Neural progenitor cell (in vitro differentiated cells): ENCODE results near the gene ASCC2. TPM values are rescaled to one million over a fixed set of nuclear protein-coding genes. Genes with fewer than 3 reads are reported as not detected.

Experiments
- DNase-seq: peaks from one replicate; pipeline ENCODE4 v3.0.0-alpha.2; 2016; ENCODE audit warnings: low spot score
- H2AFZ ChIP-seq: fragments of 200-600 bp; sonication (generic); replicated peaks from 2 replicates; pipeline ENCODE4 v1.6.1; 2016; ENCODE audit warnings: antibody characterized with exemption
- H3F3A ChIP-seq: fragments of 200-600 bp; sonication (generic); 2 replicates; pipeline ENCODE4 v1.6.1; 2016; ENCODE audit warnings: antibody characterized with exemption, low read depth
- H3K27ac ChIP-seq: fragments of 200-600 bp; sonication (generic); 2 replicates; pipeline ENCODE4 v1.5.1; 2016; ENCODE audit warnings: mild to moderate bottlenecking
- H3K27me3 ChIP-seq: fragments of 200-600 bp; sonication (generic); 2 replicates; pipeline ENCODE4 v1.6.1; 2016; ENCODE audit warnings: mild to moderate bottlenecking, moderate library complexity
- H3K36me3 ChIP-seq: fragments of 200-600 bp; sonication (generic); 2 replicates; pipeline ENCODE4 v1.5.1; 2016
- H3K4me1 ChIP-seq: fragments of 200-600 bp; sonication (generic); 2 replicates; pipeline ENCODE4 v1.6.1; 2016; ENCODE audit warnings: mixed run types
- H3K4me2 ChIP-seq: fragments of 200-600 bp; sonication (generic); 2 replicates; pipeline ENCODE4 v1.6.1; 2016
- H3K4me3 ChIP-seq: fragments of 200-600 bp; sonication (generic); 2 replicates; pipeline ENCODE4 v1.5.1; 2016
- H3K79me2 ChIP-seq: fragments of 200-600 bp; sonication (generic); 2 replicates; pipeline ENCODE4 v1.6.1; 2016; ENCODE audit warnings: low read depth
- H3K9ac ChIP-seq: fragments of 200-600 bp; sonication (generic); 2 replicates; pipeline ENCODE4 v1.6.1; 2016
- H3K9me3 ChIP-seq: fragments of 200-600 bp; sonication (generic); 2 replicates; pipeline ENCODE4 v1.5.1; 2016; ENCODE audit warnings: low read depth
- H4K20me1 ChIP-seq: fragments of 200-600 bp; sonication (generic); 2 replicates; pipeline ENCODE4 v1.6.1; 2016; ENCODE audit warnings: low read depth
- H3K27ac Mint-ChIP-seq: 3 replicates; pipeline ENCODE4 v1.8.0; 2021; ENCODE audit warnings: mixed read lengths
- H3K27me3 Mint-ChIP-seq: 2 replicates; pipeline ENCODE4 v1.8.0; 2022; ENCODE audit warnings: low read depth, mild to moderate bottlenecking, inconsistent platforms, moderate library complexity, mixed read lengths; ENCODE audit not compliant: insufficient read depth
- H3K36me3 Mint-ChIP-seq: 3 replicates; pipeline ENCODE4 v1.8.0; 2021; ENCODE audit warnings: mixed read lengths
- H3K4me1 Mint-ChIP-seq: 3 replicates; pipeline ENCODE4 v1.8.0; 2021; ENCODE audit warnings: mixed read lengths
- H3K4me3 Mint-ChIP-seq: 3 replicates; pipeline ENCODE4 v1.8.0; 2021; ENCODE audit warnings: mild to moderate bottlenecking, moderate library complexity, mixed read lengths
- H3K9me3 Mint-ChIP-seq: 3 replicates; pipeline ENCODE4 v1.8.0; 2020; ENCODE audit warnings: mixed read lengths
- EZH2 ChIP-seq: fragments of 200-600 bp; sonication (generic); IDR thresholded peaks from 2 replicates; pipeline ENCODE4 v1.6.1; 2017; ENCODE audit warnings: antibody characterized with exemption, mild to moderate bottlenecking, moderate library complexity
- EZH2phosphoT487 ChIP-seq: fragments of 200-600 bp; sonication (generic); IDR thresholded peaks from 2 replicates; pipeline ENCODE4 v1.6.1; 2017; ENCODE audit warnings: antibody characterized with exemption
- total RNA-seq: library from RNA; depleted of rRNA; stranded (reverse); fragments of >200 nt; gene quantifications from 2 replicates; pipeline ENCODE4 v1.2.3, GENCODE V29; 2015; ENCODE audit warnings: low replicate concordance
- TF ChIP-seq, protein P1 (sequence below): fragments of 200-600 bp; sonication (generic); IDR thresholded peaks from 2 replicates; pipeline ENCODE4 v1.5.1; 2017; ENCODE audit warnings: antibody characterized with exemption, mild to moderate bottlenecking

Gene ASCC2
- total RNA-seq, 1 donor from 2014 or later = 16.1 TPM

DNA sequence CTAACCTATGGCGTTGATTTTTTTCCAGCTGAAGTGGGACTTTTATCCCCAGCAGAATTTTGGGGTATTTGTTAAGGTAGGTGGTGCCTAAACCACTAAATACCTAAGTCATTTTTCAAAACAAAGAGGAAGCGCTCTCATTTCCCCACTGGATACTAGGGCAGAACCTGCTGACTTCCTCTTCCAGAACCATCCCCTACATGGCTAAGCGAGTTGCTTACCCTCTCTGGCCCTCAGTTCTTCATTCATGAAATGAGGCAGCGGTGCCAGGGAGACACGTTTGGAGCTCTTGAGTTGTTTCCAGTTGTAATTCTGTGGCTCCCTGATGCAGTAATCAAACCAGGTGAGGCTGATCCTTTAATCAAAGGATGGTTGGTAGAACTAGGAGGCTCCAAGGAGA is 34.9 kb upstream of the ASCC2 start:
- Histone ChIP-seq H3K9ac (no peak overlapping the region), H3K27me3 (no peaks in the 10 kb centered on the region), H3K36me3 (no peaks in the 10 kb centered on the region), H3K4me3 (no peak overlapping the region), H3K27ac (no peak overlapping the region), H3K4me2 (no peak overlapping the region), H3K79me2 (no peaks in the 10 kb centered on the region), H2AFZ (no peak overlapping the region), H3K4me1 (peaks cover 14% of the 10 kb centered on the region), H3F3A (peaks cover 13% of the 10 kb centered on the region), H3K9me3 (no peaks in the 10 kb centered on the region), H4K20me1 (no peaks in the 10 kb centered on the region)
- Mint-ChIP-seq H3K4me1 (peaks cover 25% of the 10 kb centered on the region), H3K4me3 (no peak overlapping the region), H3K36me3 (no peaks in the 10 kb centered on the region), H3K27me3 (peaks cover 1% of the 10 kb centered on the region), H3K27ac (no peak overlapping the region), H3K9me3 (no peaks in the 10 kb centered on the region)
- TF ChIP-seq, protein P1, sequence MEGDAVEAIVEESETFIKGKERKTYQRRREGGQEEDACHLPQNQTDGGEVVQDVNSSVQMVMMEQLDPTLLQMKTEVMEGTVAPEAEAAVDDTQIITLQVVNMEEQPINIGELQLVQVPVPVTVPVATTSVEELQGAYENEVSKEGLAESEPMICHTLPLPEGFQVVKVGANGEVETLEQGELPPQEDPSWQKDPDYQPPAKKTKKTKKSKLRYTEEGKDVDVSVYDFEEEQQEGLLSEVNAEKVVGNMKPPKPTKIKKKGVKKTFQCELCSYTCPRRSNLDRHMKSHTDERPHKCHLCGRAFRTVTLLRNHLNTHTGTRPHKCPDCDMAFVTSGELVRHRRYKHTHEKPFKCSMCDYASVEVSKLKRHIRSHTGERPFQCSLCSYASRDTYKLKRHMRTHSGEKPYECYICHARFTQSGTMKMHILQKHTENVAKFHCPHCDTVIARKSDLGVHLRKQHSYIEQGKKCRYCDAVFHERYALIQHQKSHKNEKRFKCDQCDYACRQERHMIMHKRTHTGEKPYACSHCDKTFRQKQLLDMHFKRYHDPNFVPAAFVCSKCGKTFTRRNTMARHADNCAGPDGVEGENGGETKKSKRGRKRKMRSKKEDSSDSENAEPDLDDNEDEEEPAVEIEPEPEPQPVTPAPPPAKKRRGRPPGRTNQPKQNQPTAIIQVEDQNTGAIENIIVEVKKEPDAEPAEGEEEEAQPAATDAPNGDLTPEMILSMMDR = no peak
- no peak for DNase-seq

DNA sequence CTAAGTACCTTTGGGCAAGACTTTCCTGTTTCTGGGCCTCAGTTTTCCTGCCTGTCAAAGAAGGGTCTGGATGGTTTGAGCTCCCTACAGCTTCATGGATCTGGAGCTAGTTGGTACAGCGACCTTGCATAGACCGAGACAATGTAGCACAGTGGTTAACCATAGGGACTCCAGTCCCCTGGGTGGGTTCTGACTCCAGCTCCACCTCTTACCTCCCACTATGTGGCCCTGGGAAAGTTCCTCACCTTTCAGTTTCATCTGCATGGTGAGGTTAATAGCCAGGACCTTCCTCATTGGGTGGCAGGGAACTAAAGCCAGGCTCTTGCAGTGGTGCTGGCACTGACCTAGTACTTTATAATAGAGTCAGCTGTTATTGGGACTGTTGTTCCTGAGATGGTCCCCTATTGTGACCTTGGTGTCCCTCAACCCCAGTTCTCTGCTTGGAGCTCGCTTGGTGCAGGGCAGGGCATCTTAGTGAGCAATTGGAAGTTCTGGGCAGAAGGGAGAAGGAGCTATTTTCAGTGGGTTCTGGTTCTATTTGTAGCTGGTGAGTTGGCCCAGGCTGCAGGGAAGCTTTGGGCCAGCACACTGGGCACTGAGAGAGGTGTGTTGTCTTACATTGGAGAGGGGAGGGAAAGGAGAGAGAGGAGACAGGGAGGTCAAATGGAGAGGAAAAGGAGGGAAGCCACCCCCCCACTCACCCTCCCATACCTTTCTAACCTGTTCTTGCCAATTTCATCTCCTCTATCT is 34.2 kb upstream of the ASCC2 start:
- Histone ChIP-seq H3K27ac (no peak overlapping the region), H3K4me1 (peaks cover 14% of the 10 kb centered on the region), H3K36me3 (no peaks in the 10 kb centered on the region), H3K4me3 (no peak overlapping the region), H4K20me1 (no peaks in the 10 kb centered on the region), H3K9me3 (no peaks in the 10 kb centered on the region), H3F3A (peaks cover 13% of the 10 kb centered on the region), H3K4me2 (peak overlapping the region; percentile 55), H3K79me2 (no peaks in the 10 kb centered on the region), H3K27me3 (no peaks in the 10 kb centered on the region), H2AFZ (no peak overlapping the region), H3K9ac (no peak overlapping the region)
- peak overlapping the region; percentile 47 for H3K27ac Mint-ChIP-seq
- H3K9me3 Mint-ChIP-seq = no peaks in the 10 kb centered on the region
- TF ChIP-seq EZH2 (no peak), EZH2phosphoT487 (no peak)
- TF ChIP-seq, protein P1 = no peak
- H3K27me3 Mint-ChIP-seq = no peaks in the 10 kb centered on the region
- peaks cover 23% of the 10 kb centered on the region for H3K4me1 Mint-ChIP-seq
- peak overlapping the region; percentile 62 for H3K4me3 Mint-ChIP-seq
- DNase-seq = no peak
- no peaks in the 10 kb centered on the region for H3K36me3 Mint-ChIP-seq

DNA sequence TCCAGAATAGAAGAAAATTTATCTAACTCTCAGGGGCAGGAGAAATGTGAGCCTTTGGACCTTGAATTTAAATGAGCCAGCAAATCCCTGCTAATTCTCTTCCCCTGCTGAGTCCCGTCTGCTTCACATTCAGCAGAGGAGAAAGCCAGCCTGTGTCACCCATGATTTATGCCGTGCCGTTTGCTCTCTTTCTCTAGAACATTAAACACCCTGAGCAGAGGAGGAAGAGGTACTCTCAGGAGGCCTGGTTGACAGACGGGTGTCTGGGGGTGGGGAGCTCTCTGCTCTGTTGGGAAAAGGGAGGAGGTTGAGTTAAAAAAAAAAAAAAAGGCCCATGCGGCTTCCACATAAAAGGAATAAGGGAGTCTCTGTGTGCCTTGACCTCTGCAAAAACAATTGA is 33.6 kb upstream of the ASCC2 start:
- peak overlapping the region; percentile 55 for H3K4me2 ChIP-seq
- H3F3A ChIP-seq = peaks cover 13% of the 10 kb centered on the region
- no peaks in the 10 kb centered on the region for H3K27me3 Mint-ChIP-seq
- peak overlapping the region; percentile 64 for H3K27ac Mint-ChIP-seq
- no peaks in the 10 kb centered on the region for H4K20me1 ChIP-seq
- H3K36me3 Mint-ChIP-seq = no peaks in the 10 kb centered on the region
- H3K27me3 ChIP-seq = no peaks in the 10 kb centered on the region
- H3K4me1 Mint-ChIP-seq = peaks cover 23% of the 10 kb centered on the region
- H3K4me3 ChIP-seq = no peak overlapping the region
- no peak overlapping the region for H3K9ac ChIP-seq
- no peaks in the 10 kb centered on the region for H3K9me3 Mint-ChIP-seq
- peaks cover 14% of the 10 kb centered on the region for H3K4me1 ChIP-seq
- no peak for TF ChIP-seq EZH2phosphoT487
- TF ChIP-seq, protein P1 = no peak
- no peak for TF ChIP-seq EZH2
- H3K4me3 Mint-ChIP-seq = peak overlapping the region; percentile 62
- H3K27ac ChIP-seq = no peak overlapping the region
- H3K79me2 ChIP-seq = no peaks in the 10 kb centered on the region
- H2AFZ ChIP-seq = no peak overlapping the region
- no peaks in the 10 kb centered on the region for H3K36me3 ChIP-seq
- H3K9me3 ChIP-seq = no peaks in the 10 kb centered on the region
- DNase-seq = peak; percentile 46
